Fibroblast of villous mesenchyme (primary cell): ENCODE results near the gene PTRHD1. TPM values are rescaled to one million over a fixed set of nuclear protein-coding genes. Genes with fewer than 3 reads are reported as not detected.
A peak's percentile ranks its signal among the peaks of the same experiment; 100 is the strongest.

ENCODE experiments used
- DNase-seq: peaks from one replicate; pipeline ENCODE4 v3.0.0-alpha.2; 2010; ENCODE audit warnings: low read depth
- H3K4me3 ChIP-seq: 2 replicates; pipeline ENCODE4 v1.5.1; 2011; ENCODE audit warnings: low read depth, mild to moderate bottlenecking, low read length
- total RNA-seq: library from RNA; depleted of rRNA; stranded (reverse); fragments of >200 nt; gene quantifications from 2 replicates; pipeline ENCODE4 v1.2.3, GENCODE V29; 2012
- TF ChIP-seq, protein P1 (sequence below): IDR thresholded peaks from 2 replicates; pipeline ENCODE4 v1.5.1; 2012; ENCODE audit warnings: low read depth, mild to moderate bottlenecking, low read length; ENCODE audit not compliant: insufficient read depth

The PTRHD1 gene
- total RNA-seq, 1 donor, result 15.1 TPM

DNA sequence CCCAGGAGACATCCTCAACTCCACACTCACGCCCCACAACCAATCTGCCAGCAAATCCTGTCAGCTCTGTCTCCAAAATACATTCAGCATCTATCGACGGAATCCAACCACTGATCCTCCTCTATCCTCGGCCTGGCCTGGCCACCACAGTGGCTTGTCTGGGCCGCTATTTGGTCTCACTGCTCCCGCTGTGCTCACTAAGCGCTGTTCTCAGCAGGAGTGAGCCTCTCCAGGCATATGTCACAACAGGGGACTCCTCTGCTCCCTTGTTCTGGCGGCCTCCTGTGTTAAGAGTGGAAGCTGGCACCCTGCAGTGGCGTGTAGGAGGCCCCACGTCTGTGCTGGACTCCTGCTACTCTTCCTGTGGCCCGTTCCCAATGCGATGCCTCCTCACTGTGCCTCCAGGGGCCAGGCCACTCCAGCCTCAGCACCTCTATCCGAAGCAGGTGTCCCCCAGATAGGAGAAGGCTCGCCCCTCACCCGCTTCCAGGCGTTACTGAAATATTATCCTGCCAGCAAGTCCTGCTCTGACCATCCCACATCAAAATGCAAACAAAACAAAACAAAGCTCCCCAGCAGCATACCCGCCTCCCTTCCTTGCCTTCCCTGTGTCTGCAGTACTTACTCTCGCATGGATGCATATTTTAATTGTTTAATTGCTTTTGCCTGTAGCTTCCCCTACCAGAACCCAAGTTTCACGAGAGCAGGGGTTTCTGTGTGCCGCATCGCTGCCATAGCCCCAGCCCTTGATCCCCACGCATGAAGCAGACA, 39.9 kb upstream of the PTRHD1 start:
- no peak overlapping the region for H3K4me3 ChIP-seq
- TF ChIP-seq, protein P1, sequence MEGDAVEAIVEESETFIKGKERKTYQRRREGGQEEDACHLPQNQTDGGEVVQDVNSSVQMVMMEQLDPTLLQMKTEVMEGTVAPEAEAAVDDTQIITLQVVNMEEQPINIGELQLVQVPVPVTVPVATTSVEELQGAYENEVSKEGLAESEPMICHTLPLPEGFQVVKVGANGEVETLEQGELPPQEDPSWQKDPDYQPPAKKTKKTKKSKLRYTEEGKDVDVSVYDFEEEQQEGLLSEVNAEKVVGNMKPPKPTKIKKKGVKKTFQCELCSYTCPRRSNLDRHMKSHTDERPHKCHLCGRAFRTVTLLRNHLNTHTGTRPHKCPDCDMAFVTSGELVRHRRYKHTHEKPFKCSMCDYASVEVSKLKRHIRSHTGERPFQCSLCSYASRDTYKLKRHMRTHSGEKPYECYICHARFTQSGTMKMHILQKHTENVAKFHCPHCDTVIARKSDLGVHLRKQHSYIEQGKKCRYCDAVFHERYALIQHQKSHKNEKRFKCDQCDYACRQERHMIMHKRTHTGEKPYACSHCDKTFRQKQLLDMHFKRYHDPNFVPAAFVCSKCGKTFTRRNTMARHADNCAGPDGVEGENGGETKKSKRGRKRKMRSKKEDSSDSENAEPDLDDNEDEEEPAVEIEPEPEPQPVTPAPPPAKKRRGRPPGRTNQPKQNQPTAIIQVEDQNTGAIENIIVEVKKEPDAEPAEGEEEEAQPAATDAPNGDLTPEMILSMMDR, result no peak
- no peak for DNase-seq

GRCh38 chr2:24832521-24832920, 39.3 kb upstream of the PTRHD1 start:
- TF ChIP-seq, protein P1, result no peak
- no peak overlapping the region for H3K4me3 ChIP-seq
- no peak for DNase-seq

DNA sequence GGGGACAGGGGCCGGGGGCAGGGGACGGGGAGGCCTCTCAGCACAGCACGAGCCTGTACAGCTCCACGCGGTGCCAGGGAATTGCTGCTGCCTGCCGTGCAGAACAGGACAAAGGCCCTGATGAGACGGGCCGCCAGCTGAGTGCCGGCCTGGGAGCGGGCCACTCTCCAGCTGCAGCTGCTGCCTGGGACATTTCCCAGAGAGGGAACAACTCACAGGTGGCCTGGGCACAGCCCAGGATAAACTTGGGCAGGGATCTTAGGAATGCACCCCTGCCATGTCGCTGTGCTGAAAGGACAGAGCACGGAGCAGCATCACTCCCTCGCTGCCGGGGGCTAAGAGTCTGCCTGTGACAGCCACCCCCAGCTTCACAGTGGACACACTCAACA, 38.9 kb upstream of the PTRHD1 start:
- no peak overlapping the region for H3K4me3 ChIP-seq
- no peak for DNase-seq
- TF ChIP-seq, protein P1, result no peak

GRCh38 chr2:24831221-24832072, 38.3 kb upstream of the PTRHD1 start:
- H3K4me3 ChIP-seq, result no peak overlapping the region
- TF ChIP-seq, protein P1, result no peak
- no peak for DNase-seq

DNA sequence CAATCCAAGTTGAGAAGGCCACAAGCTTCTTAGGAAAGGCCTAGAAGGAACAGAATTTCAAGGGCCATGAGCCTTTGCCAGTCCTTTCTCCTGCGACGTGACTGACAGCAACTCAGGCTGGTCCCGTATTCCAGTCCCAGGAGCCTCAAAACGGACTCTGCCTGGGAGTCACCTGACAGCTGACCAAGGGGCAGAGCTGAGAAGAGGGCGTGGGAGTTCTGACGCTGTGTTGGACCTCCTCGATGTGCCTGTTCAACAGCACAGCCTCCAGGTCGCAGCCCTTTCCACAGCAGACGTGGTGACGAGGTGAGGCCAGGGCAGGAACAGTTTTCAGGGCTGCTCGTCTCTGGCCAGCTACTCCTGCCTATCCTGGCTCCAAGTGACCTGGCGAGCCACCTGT, 37.6 kb upstream of the PTRHD1 start:
- TF ChIP-seq, protein P1, result no peak
- DNase-seq, result no peak
- H3K4me3 ChIP-seq, result no peak overlapping the region

DNA sequence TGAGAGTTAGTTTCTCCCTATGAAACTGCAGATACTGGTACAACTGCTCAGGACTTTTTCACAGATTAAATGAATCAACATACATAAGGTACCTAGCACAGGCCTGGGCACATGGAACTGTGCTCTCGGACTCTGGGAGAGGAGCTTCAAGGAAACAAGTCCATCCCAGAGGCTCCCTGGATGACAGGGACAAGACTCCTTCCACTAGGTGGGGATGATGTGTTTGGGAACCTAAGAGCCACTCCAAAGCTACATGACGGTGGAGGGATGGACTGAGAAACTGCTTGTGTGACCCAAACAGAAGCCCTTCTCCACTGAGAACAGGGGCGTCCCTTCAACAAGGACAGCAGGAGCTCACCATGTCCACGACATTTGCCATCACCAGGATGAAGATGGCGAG, 37.2 kb upstream of the PTRHD1 start:
- TF ChIP-seq, protein P1, result peak; percentile 58
- DNase-seq, result peak; percentile 72
- no peak overlapping the region for H3K4me3 ChIP-seq
